Measurements from ENCODE around the gene CCNDBP1.

Gene CCNDBP1

DNA sequence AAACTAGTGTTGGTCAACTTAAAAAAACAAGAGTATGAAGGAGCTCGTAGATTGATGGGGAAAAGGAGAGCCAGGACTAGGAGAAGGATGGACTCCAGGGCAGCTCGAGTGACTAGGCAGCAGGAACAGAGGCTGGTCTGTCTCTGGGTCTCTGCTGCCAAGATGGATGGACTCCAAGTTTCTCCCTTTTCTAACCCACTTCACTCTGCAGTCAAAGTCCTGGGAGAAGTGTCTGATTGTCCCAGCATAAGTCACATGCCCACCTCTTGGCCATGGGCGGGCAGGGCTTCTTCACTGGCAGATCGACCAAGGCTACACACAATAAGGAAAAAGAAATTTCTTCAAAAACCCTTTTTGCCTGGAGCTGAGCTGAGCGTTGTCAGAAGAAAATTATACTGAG, 44.8 kb downstream of the CCNDBP1 start:
- no peak overlapping the region for H3K4me3 ChIP-seq (ENCODE audit: low read length)
- no peaks in the 10 kb centered on the region for H3K4me1 ChIP-seq (ENCODE audit: insufficient read depth, low read length)
- H3K9me3 ChIP-seq (ENCODE audit: low read length): no peaks in the 10 kb centered on the region
- peaks cover 7% of the 10 kb centered on the region for H3K27me3 ChIP-seq (ENCODE audit: insufficient read depth, low read length)
- no peak overlapping the region for H2AFZ ChIP-seq (ENCODE audit: low read depth, low read length)
- no peaks in the 10 kb centered on the region for H3K36me3 ChIP-seq (ENCODE audit: insufficient read depth, low read length)

DNA sequence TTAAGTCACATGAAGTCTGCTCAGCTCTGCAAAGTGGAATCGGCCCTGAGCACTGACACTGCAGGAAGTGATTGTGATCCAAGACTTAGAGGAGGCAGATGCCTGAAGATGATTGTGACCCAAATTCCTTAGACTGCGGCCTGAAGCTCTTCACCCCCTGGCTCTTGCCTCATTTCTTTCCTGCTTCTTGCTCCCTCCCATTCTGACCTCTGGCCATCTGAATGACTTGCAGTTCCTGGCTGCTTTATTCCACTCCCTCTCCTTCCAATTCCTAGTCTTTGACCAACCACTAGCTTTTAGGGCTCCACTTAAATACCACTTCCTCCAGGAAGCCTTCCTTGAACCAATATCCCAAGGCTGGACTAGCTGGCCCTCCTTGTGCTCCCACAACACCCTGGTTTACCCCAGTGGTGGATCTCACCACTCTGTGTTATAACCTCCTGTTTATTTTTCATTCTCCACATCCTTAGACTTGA, 45.5 kb downstream of the CCNDBP1 start:
- H3K36me3 ChIP-seq (ENCODE audit: insufficient read depth, low read length): no peaks in the 10 kb centered on the region
- H3K27me3 ChIP-seq (ENCODE audit: insufficient read depth, low read length): peaks cover 7% of the 10 kb centered on the region
- no peaks in the 10 kb centered on the region for H3K4me1 ChIP-seq (ENCODE audit: insufficient read depth, low read length)
- H3K9me3 ChIP-seq (ENCODE audit: low read length): no peaks in the 10 kb centered on the region
- no peak overlapping the region for H3K4me3 ChIP-seq (ENCODE audit: low read length)
- no peak overlapping the region for H2AFZ ChIP-seq (ENCODE audit: low read depth, low read length)

DNA sequence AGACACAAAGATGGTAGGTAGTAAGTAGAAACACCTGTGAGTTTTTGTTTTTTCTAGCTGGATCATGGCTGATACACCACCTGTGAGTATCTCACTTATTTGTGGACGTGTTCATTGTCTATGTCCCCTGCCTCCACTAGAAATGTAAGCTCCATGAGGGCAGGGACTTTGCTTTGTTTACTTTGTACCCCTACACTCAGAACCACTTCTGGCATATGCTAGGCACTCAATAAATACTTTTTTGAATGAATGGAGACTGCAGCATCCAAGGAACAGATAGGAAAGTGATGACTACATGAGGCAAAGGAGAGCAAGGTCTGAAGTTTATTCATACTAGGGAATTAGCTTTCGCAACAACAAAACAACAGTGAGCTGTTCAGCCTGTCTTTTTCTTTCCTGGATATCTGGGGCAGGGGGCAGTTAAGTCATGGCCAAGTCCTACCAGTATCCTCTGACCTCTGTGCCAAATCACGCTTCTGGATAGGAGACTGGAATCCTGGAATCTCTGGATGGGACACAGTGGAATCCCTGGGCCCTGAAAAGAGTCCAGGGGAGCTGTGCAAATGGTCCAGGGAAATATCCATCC, 47.2 kb downstream of the CCNDBP1 start:
- Histone ChIP-seq H2AFZ (ENCODE audit: low read depth, low read length) (no peak overlapping the region), H3K4me3 (ENCODE audit: low read length) (no peak overlapping the region), H3K9me3 (ENCODE audit: low read length) (no peaks in the 10 kb centered on the region), H3K4me1 (ENCODE audit: insufficient read depth, low read length) (no peaks in the 10 kb centered on the region), H3K36me3 (ENCODE audit: insufficient read depth, low read length) (no peaks in the 10 kb centered on the region), H3K27me3 (ENCODE audit: insufficient read depth, low read length) (peaks cover 7% of the 10 kb centered on the region)

DNA sequence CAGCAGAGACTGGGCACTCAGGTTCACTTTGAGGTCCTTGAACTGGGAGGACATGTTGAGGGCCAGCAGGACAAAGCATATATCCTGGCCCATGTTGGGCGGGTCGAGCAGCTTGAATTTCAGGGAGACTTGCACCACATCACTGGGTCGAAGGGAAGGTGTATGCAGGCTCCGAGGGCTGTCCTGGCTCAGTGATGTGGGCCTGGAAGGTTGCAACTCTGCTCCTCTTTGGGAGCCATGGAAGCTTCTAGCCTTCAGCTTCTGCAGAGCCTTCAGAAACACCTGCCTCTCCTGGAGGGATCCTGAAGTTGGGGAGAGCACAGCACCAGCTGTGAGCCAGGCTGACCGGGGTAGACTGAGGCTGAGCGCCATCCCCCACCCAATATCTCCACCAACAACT, 50.3 kb downstream of the CCNDBP1 start:
- Histone ChIP-seq H3K4me1 (ENCODE audit: insufficient read depth, low read length) (peaks cover 5% of the 10 kb centered on the region), H2AFZ (ENCODE audit: low read depth, low read length) (no peak overlapping the region), H3K9me3 (ENCODE audit: low read length) (no peaks in the 10 kb centered on the region), H3K36me3 (ENCODE audit: insufficient read depth, low read length) (no peaks in the 10 kb centered on the region), H3K27me3 (ENCODE audit: insufficient read depth, low read length) (peaks cover 3% of the 10 kb centered on the region), H3K4me3 (ENCODE audit: low read length) (no peak overlapping the region)

DNA sequence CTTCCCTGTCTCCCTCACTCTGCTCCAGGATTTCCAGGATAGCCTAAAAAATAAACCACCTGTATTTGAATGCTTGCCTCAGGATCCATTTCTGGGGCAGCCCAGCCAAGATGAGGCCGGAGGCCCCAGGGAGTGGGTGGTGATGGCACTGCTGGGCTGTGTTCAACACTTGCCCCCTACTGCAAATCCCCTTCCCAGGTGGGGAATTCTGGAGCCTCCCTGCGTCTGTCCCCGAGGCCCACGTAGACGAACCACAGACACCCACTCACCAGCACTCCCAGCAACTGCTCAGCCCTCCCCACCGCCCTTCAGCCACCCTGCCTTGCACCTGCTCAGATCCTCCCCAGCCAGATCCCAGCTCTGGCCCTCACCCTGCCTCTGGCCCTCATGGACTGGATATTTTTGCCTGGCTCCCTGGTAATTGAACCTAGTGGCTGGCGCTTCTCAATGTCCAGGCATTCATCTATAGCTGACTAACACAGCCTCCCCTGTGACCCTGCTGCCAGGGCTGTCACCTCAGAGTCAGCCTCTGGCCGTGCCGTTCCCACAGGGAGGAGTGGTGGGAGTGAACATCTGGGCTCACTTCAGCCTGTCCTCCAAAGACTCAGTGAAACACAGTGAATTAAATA, 52.8 kb downstream of the CCNDBP1 start:
- Histone ChIP-seq H2AFZ (ENCODE audit: low read depth, low read length) (no peak overlapping the region), H3K9me3 (ENCODE audit: low read length) (no peaks in the 10 kb centered on the region), H3K36me3 (ENCODE audit: insufficient read depth, low read length) (no peaks in the 10 kb centered on the region), H3K27me3 (ENCODE audit: insufficient read depth, low read length) (peaks cover 9% of the 10 kb centered on the region), H3K4me3 (ENCODE audit: low read length) (no peak overlapping the region), H3K4me1 (ENCODE audit: insufficient read depth, low read length) (peaks cover 5% of the 10 kb centered on the region)

DNA sequence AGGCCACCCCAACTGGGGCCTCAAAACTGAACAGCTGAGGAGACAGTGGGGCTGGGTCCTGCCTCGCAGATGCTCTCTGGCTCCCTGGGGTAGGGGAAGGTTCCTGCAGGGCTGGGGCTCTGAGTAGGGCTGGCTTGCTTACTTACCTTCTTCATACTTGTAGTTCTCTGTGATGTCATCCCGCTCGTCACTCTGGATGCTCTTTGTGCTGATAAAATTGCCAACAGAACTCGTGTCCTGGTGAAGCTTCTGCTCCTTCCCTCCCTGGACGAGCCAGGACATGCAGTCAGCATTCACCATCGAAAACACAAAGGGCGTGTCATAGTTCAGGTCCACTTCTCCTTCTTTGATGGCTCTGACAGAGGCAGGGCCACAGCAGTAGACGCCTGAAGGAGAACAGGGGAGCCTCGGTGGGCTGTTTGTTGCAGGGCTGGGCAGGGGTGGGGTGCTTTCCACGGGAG, 53.5 kb downstream of the CCNDBP1 start:
- no peak overlapping the region for H3K4me3 ChIP-seq (ENCODE audit: low read length)
- no peaks in the 10 kb centered on the region for H3K9me3 ChIP-seq (ENCODE audit: low read length)
- peaks cover 14% of the 10 kb centered on the region for H3K27me3 ChIP-seq (ENCODE audit: insufficient read depth, low read length)
- H2AFZ ChIP-seq (ENCODE audit: low read depth, low read length): no peak overlapping the region
- peaks cover 5% of the 10 kb centered on the region for H3K4me1 ChIP-seq (ENCODE audit: insufficient read depth, low read length)
- H3K36me3 ChIP-seq (ENCODE audit: insufficient read depth, low read length): no peaks in the 10 kb centered on the region

DNA sequence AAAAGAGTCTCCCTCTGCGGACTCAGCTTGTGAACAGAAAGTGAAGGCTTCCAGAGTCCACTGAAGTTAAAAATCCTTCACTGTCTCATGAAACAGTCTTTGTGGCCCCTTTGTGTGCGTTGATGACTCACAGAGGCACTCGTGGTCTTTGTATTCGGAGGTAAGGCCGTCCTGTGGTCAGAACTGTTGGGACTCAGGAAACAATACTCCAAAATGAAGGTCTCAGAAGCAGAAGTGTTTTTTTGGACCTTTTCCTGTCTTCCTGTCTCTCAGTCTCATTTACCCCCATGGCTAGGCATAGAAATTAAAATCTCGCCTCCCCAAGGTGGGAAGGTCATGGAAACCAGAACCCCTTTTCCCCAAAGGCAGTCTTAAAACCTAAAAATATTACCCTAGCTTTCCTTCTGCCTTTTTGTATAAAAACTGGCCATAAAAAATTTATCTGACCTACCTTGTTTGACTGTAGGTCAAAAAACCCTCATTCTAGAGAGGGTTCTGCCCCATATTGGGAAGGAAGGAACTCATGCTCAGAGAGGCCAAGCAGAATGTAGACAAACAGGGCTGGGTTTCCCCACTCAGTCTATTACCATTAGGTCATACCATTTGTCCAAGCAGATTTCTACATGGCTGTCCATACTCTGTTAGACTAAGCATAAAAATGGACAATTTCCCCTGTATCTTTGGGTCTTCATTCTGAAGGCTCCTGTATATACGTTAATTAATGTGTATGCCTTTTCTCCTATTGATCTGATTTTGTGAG, 54.7 kb downstream of the CCNDBP1 start:
- Histone ChIP-seq H3K9me3 (ENCODE audit: low read length) (no peaks in the 10 kb centered on the region), H3K4me3 (ENCODE audit: low read length) (no peak overlapping the region), H2AFZ (ENCODE audit: low read depth, low read length) (no peak overlapping the region), H3K4me1 (ENCODE audit: insufficient read depth, low read length) (peaks cover 5% of the 10 kb centered on the region), H3K27me3 (ENCODE audit: insufficient read depth, low read length) (peaks cover 11% of the 10 kb centered on the region), H3K36me3 (ENCODE audit: insufficient read depth, low read length) (no peaks in the 10 kb centered on the region)

DNA sequence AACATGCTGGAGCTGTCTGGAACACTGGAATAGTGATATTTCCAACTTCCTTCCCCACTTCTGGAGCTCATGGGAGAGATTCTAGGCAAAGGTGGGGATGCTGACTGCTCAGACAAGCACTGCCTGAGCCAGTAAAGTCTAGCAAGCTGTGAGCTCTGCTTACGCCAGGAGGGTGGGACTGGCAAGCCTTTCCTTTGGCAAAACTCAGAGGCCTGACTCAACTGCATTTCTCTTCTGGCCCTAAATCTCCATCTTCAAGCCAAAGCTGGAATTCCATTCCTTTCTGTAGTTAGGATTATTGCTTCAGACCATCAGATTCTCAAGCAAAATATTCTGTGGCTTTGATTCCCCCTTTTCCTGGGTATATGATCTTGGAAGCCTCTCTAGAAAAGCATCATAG, 55.9 kb downstream of the CCNDBP1 start:
- no peak overlapping the region for H3K4me3 ChIP-seq (ENCODE audit: low read length)
- peaks cover 5% of the 10 kb centered on the region for H3K4me1 ChIP-seq (ENCODE audit: insufficient read depth, low read length)
- H3K9me3 ChIP-seq (ENCODE audit: low read length): no peaks in the 10 kb centered on the region
- H3K36me3 ChIP-seq (ENCODE audit: insufficient read depth, low read length): no peaks in the 10 kb centered on the region
- no peak overlapping the region for H2AFZ ChIP-seq (ENCODE audit: low read depth, low read length)
- peaks cover 11% of the 10 kb centered on the region for H3K27me3 ChIP-seq (ENCODE audit: insufficient read depth, low read length)

DNA sequence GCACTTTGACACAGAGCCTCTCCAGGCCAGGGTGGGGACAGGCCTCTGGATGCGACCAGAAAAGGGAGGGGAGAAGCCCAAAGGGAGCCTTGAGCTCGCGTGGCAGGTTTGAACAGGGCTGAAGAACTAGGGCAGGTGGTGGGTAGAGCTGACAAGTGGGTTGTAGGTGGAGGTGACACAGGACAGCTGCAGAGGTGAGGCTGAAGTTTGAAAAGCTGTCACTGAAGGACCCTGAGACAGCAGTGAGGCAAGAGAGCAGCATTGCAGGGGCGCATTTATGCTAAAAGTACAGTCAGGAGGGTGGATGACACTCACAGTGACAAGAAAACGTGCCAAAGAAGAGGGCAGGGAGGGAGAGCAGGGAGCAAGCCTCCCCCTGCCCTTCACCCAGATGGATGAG, 57.4 kb downstream of the CCNDBP1 start:
- peaks cover 11% of the 10 kb centered on the region for H3K27me3 ChIP-seq (ENCODE audit: insufficient read depth, low read length)
- H3K4me3 ChIP-seq (ENCODE audit: low read length): no peak overlapping the region
- H3K4me1 ChIP-seq (ENCODE audit: insufficient read depth, low read length): peaks cover 5% of the 10 kb centered on the region
- H2AFZ ChIP-seq (ENCODE audit: low read depth, low read length): no peak overlapping the region
- no peaks in the 10 kb centered on the region for H3K9me3 ChIP-seq (ENCODE audit: low read length)
- H3K36me3 ChIP-seq (ENCODE audit: insufficient read depth, low read length): no peaks in the 10 kb centered on the region

DNA sequence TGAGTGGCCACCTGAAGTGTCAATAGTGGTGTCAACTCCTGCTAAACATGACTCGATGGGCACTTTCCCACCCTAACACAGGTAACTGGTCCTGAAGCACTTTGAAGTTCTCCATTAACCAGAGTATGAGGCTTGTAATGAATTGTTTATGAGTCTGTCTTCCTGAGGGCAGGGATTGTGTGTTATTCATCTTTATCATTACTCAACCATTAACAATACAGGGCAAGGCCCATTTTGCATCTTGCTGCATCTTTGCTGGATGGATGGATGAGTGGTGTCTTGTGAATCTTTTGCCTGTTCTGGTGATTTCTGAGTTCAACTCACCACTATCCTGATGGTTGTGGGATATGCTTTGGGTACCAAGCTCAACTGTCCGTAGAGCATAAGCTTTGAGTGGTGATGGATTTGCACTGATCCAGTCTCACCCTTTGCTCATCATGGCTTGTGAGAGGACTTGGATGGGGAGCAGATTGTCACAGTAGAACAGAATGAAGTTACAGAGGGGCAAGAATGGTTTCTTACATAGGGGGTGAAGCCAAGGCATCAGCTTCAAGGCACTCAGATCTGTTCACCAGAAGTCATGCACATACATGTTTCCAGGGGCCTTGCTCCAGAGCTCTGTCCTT, 57.9 kb downstream of the CCNDBP1 start:
- H3K27me3 ChIP-seq (ENCODE audit: insufficient read depth, low read length): peaks cover 11% of the 10 kb centered on the region
- H3K4me3 ChIP-seq (ENCODE audit: low read length): no peak overlapping the region
- H3K9me3 ChIP-seq (ENCODE audit: low read length): no peaks in the 10 kb centered on the region
- no peaks in the 10 kb centered on the region for H3K36me3 ChIP-seq (ENCODE audit: insufficient read depth, low read length)
- peaks cover 5% of the 10 kb centered on the region for H3K4me1 ChIP-seq (ENCODE audit: insufficient read depth, low read length)
- no peak overlapping the region for H2AFZ ChIP-seq (ENCODE audit: low read depth, low read length)

DNA sequence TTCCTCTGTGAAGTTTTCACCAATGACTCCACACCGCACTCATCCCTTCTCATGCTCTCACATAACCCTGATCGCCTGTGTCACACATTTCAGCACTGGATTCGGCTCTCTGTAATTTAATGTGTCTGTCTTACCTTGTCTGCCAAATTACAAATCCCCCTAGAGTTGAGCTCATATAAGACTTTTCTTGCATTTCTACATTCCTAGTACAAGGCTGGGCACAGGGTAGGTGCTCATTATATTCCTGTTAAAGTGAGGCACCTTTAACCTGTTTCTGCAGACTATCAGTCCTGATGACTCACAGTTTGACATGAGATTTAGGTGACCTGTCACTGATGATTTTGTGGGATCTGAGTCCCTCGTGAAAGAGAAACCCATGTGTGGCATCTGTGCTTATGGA, 58.9 kb downstream of the CCNDBP1 start:
- Histone ChIP-seq H3K4me3 (ENCODE audit: low read length) (no peak overlapping the region), H3K27me3 (ENCODE audit: insufficient read depth, low read length) (peaks cover 15% of the 10 kb centered on the region), H3K4me1 (ENCODE audit: insufficient read depth, low read length) (no peaks in the 10 kb centered on the region), H3K9me3 (ENCODE audit: low read length) (no peaks in the 10 kb centered on the region), H2AFZ (ENCODE audit: low read depth, low read length) (no peak overlapping the region), H3K36me3 (ENCODE audit: insufficient read depth, low read length) (no peaks in the 10 kb centered on the region)

DNA sequence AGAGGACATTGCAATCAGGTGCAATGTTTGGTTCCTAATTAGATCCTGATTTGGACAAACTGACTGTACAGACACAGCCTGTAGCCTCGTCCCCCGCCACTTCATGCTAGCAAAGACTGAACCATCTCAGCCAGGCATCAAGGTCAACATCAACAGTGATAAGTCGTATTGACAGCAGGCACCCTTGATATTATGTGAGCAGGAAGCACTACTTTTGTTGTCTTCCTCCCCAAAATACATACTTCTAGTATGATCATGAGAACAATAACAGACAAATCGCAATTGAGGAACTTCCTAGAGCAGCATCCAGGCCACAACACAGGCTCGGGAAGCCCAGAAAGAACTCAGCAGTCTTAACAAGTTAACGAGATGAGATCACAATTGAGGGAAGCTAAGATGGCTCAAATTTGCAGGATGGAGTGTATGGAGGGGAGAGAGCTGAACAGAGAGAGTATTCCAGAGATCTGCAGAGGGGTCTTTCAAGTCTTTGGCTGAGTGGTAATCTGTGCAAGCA, 61.1 kb downstream of the CCNDBP1 start:
- no peak overlapping the region for H3K4me3 ChIP-seq (ENCODE audit: low read length)
- no peaks in the 10 kb centered on the region for H3K9me3 ChIP-seq (ENCODE audit: low read length)
- H3K27me3 ChIP-seq (ENCODE audit: insufficient read depth, low read length): peaks cover 16% of the 10 kb centered on the region
- H3K36me3 ChIP-seq (ENCODE audit: insufficient read depth, low read length): no peaks in the 10 kb centered on the region
- no peak overlapping the region for H2AFZ ChIP-seq (ENCODE audit: low read depth, low read length)
- no peaks in the 10 kb centered on the region for H3K4me1 ChIP-seq (ENCODE audit: insufficient read depth, low read length)
